ENCODE results near the gene RNASEH2A. TPM values are rescaled to one million over a fixed set of nuclear protein-coding genes. Genes with fewer than 3 reads are reported as not detected.
A peak's percentile ranks its signal among the peaks of the same experiment; 100 is the strongest.

Gene RNASEH2A
- total and polyA plus RNA-seq, 2 of the 4 experiments (the other 2 are of a cell fraction): 34.9 to 44.6 TPM

GRCh38 chr19:12782174-12782423, 24.3 kb upstream of the RNASEH2A start:
- Histone ChIP-seq H3K27me3 (ENCODE audit: control insufficient read depth, insufficient read depth, low read length) (no peaks in the 10 kb centered on the region), H4K91ac (ENCODE audit: insufficient read depth, low read depth, low read length) (peak overlapping the region; percentile 97), H3K36me3 (ENCODE audit: control insufficient read depth, insufficient read depth, low read length) (no peaks in the 10 kb centered on the region), H3K9me3 (ENCODE audit: control insufficient read depth, insufficient read depth, low read length) (no peaks in the 10 kb centered on the region), H4K5ac (ENCODE audit: low read depth, low read length) (peak overlapping the region; percentile 96), H3K27ac (ENCODE audit: insufficient read depth, low read length) (peak overlapping the region; percentile 89), H2BK20ac (ENCODE audit: low read depth, low read length) (peak overlapping the region; percentile 91), H2BK120ac (ENCODE audit: low read depth, low read length) (peak overlapping the region; percentile 90), H3K79me1 (ENCODE audit: low read depth in 1 of 2, low read length in 2 of 2) (peaks cover 0 to 45% of the 10 kb centered on the region in 2 experiments; a peak in 3 of 4 replicates), H2BK15ac (ENCODE audit: low read depth, low read length) (peak overlapping the region; percentile 94), H2AK9ac (replicated peaks; ENCODE audit: low read depth, low read length, poor library complexity) (peak overlapping the region; percentile 98), H3K4ac (ENCODE audit: low read depth, low read length) (peak overlapping the region; percentile 100), H4K20me1 (ENCODE audit: insufficient read depth, low read length) (peaks cover 3% of the 10 kb centered on the region; the same call in 1 of the 2 replicates), H3K9me1 (ENCODE audit: insufficient read depth, low read length) (peaks cover 36% of the 10 kb centered on the region), H3K4me3 (ENCODE audit: insufficient read depth, low read depth, low read length) (peak overlapping the region; percentile 50), H2BK5ac (ENCODE audit: low read depth, low read length, poor library complexity, severe bottlenecking) (peak overlapping the region; percentile 95), H3K4me1 (ENCODE audit: control insufficient read depth, insufficient read depth, low read length) (peaks cover 49% of the 10 kb centered on the region), H3K4me2 (ENCODE audit: low read depth, low read length) (peak overlapping the region; percentile 96), H3K18ac (ENCODE audit: low read depth, low read length) (peak overlapping the region; percentile 99), H2AK5ac (ENCODE audit: low read depth, low read length) (peak overlapping the region; percentile 99), H2AFZ (replicated peaks; ENCODE audit: low read length, poor library complexity) (peak overlapping the region; percentile 97), H4K8ac (ENCODE audit: low read depth in 2 of 2, low read length in 2 of 2) (peak overlapping the region; percentile 92 to 98), H3K23ac (ENCODE audit: low read depth, low read length) (peak overlapping the region; percentile 92), H3K9ac (ENCODE audit: low read depth, low read length) (peak overlapping the region; percentile 79), H3K14ac (replicated peaks; ENCODE audit: low read depth, low read length) (peak overlapping the region; percentile 99), H3K56ac (ENCODE audit: extremely low read depth, insufficient read depth, low read length) (peak overlapping the region; percentile 82)
- POLR2A ChIA-PET (ENCODE audit: unreplicated experiment): interaction anchor here (0.6 to 1.6 kb wide), 2 partner anchors 10 to 83 kb away, joined by 3 to 11 read pairs; partner anchors contain the start of gene JUNB
- intact Hi-C loops (cut with micrococcal nuclease): no loop called here
- dilution Hi-C loops (cut with HindIII; ENCODE audit: low sequenced_read_pairs, unreplicated experiment): no loop called here
- ATAC-seq (ENCODE audit: low read depth) (no peak), DNase-seq (no peak)
- 7% methylated on average over 10 of the region's 12 CpGs; no CpG with 5 or more reads in 1 of the 2 experiments for whole genome bisulfite sequencing, 2 experiments (ENCODE audit: extremely low coverage in 2 of 2, insufficient read length in 1 of 2)
- CTCF ChIA-PET: interaction anchor here (1.0 to 1.4 kb wide), 3 partner anchors 14 to 66 kb away, joined by 3 to 5 read pairs (median 3); no protein-coding TSS in a partner anchor
- no TSS peak for BruUV-seq (replicated peaks)
- in situ Hi-C loops (cut with MboI; ENCODE audit: low sequenced_read_pairs): loop anchor here (25.0 kb wide), 1 partner anchor 1055 kb away; no protein-coding TSS in a partner anchor
- TF ChIP-seq CHD1 (IDR thresholded peaks at IDR 0.05; ENCODE audit: low read depth, low read length) (no peak), RCOR1 (IDR thresholded peaks at IDR 0.05; ENCODE audit: insufficient replicate concordance, low read length) (peak; percentile 33)
